C4-2B (cell line): Measurements from ENCODE around the gene UVRAG.
"Not testable (repeated sequence)": the region's sequence is repeated elsewhere in the genome, so short reads cannot be mapped to it uniquely, and the experiment has no call there.

Experiments used
- CTCF ChIP-seq: fragments of 450-650 bp; conservative IDR thresholded peaks from 2 replicates; pipeline ENCODE4 v1.5.1; 2017; ENCODE audit warnings: mild to moderate bottlenecking
- ZFX ChIP-seq: fragments of 450-650 bp; IDR thresholded peaks from 2 replicates; pipeline ENCODE4 v1.6.1; 2017

- TF ChIP-seq CTCF, ZFX: not testable (repeated sequence)
Measured at GRCh38 chr11:75880343-75880742, 65.3 kb downstream of the UVRAG start.
